Vagina (tissue), 2 donors: Measurements from ENCODE around the gene PLA2G12A.

Source experiments
- CTCF ChIP-seq, 3 experiments: fragments of 450-650 bp in 2 of 3; fragments of 200-600 bp in 1 of 3; sonication (generic) in 1 of 3; IDR thresholded peaks; one replicate each; pipeline ENCODE4 v1.5.1; 2017 to 2019; ENCODE audit warnings: antibody characterized with exemption in 3 of 3, mild to moderate bottlenecking in 2 of 3, moderate library complexity in 2 of 3
- POLR2A ChIP-seq, 2 donors: fragments of 450-650 bp; IDR thresholded peaks; one replicate each; pipeline ENCODE4 v1.6.1; 2017; ENCODE audit warnings: antibody characterized with exemption in 2 of 2, mild to moderate bottlenecking in 2 of 2, moderate library complexity in 2 of 2
- POLR2AphosphoS5 ChIP-seq, 2 donors: sonication (generic); formaldehyde crosslinking; IDR thresholded peaks; one replicate each; pipeline ENCODE4 v1.9.0; 2017; ENCODE audit warnings: antibody characterized with exemption in 2 of 2, mild to moderate bottlenecking in 2 of 2, low read depth in 1 of 2; ENCODE audit not compliant: insufficient read depth in 1 of 2

GRCh38 chr4:109722357-109722756 lies 7.5 kb downstream of the PLA2G12A start:
- TF ChIP-seq CTCF (IDR thresholded peaks at IDR 0.05) (no peak), POLR2A (IDR thresholded peaks at IDR 0.05) (no peak), POLR2AphosphoS5 (IDR thresholded peaks at IDR 0.05; ENCODE audit: insufficient read depth in 1 of 2, low read depth in 1 of 2) (no peak)
